GM23338 (cell line): ENCODE data around the gene CSN3. TPM values are rescaled to one million over a fixed set of nuclear protein-coding genes. Genes with fewer than 3 reads are reported as not detected.

Experiments used
- ATAC-seq: fragments of 200-7000 bp; cut with Tn5 transposase; 3 replicates; pipeline ENCODE4 v1.9.1; 2020
- DNase-seq: peaks from one replicate; pipeline ENCODE4 v3.0.0-alpha.2; 2015; ENCODE audit warnings: low spot score
- H2AFZ ChIP-seq: fragments of 200-600 bp; sonication (generic); 2 replicates; pipeline ENCODE4 v1.8.0; 2016; ENCODE audit warnings: antibody characterized with exemption, mild to moderate bottlenecking, moderate library complexity
- H3F3A ChIP-seq: fragments of 200-600 bp; sonication (generic); replicated peaks from 2 replicates; pipeline ENCODE4 v1.8.0; 2017; ENCODE audit warnings: antibody characterized with exemption, mixed run types, low read depth
- H3K27ac ChIP-seq: fragments of 200-600 bp; sonication (generic); 2 replicates; pipeline ENCODE4 v1.6.1; 2016; ENCODE audit warnings: low read depth
- H3K27me3 ChIP-seq: fragments of 200-600 bp; sonication (generic); 2 replicates; pipeline ENCODE4 v1.8.0; 2016; ENCODE audit warnings: mild to moderate bottlenecking, mixed run types, moderate library complexity; ENCODE audit not compliant: insufficient read depth
- H3K36me3 ChIP-seq: fragments of 200-600 bp; sonication (generic); 2 replicates; pipeline ENCODE4 v1.8.0; 2016; ENCODE audit warnings: mild to moderate bottlenecking; ENCODE audit not compliant: insufficient read depth
- H3K4me1 ChIP-seq: fragments of 200-600 bp; sonication (generic); 2 replicates; pipeline ENCODE4 v1.8.0; 2016; ENCODE audit warnings: mild to moderate bottlenecking, moderate library complexity; ENCODE audit not compliant: insufficient read depth
- H3K4me2 ChIP-seq: fragments of 200-600 bp; sonication (generic); 2 replicates; pipeline ENCODE4 v1.7.1; 2017; ENCODE audit warnings: mixed run types
- H3K4me3 ChIP-seq: fragments of 200-600 bp; sonication (generic); 2 replicates; pipeline ENCODE4 v1.6.1; 2016; ENCODE audit warnings: mixed run types
- H3K79me2 ChIP-seq: fragments of 200-600 bp; sonication (generic); replicated peaks from 2 replicates; pipeline ENCODE4 v1.8.0; 2017; ENCODE audit warnings: mild to moderate bottlenecking; ENCODE audit not compliant: insufficient read depth
- H3K9me2 ChIP-seq: fragments of 200-600 bp; sonication (generic); 2 replicates; pipeline ENCODE4 v1.8.0; 2017; ENCODE audit not compliant: insufficient read depth
- H4K20me1 ChIP-seq: fragments of 200-600 bp; sonication (generic); replicated peaks from 2 replicates; pipeline ENCODE4 v1.8.0; 2017; ENCODE audit warnings: mild to moderate bottlenecking; ENCODE audit not compliant: insufficient read depth
- H3K27ac Mint-ChIP-seq: 2 replicates; pipeline ENCODE4 v1.8.0; 2020; ENCODE audit warnings: inconsistent platforms, mild to moderate bottlenecking, moderate library complexity, mixed read lengths
- H3K27me3 Mint-ChIP-seq: 3 replicates; pipeline ENCODE4 v1.8.0; 2022; ENCODE audit warnings: low read depth, mild to moderate bottlenecking, moderate library complexity, mixed read lengths, inconsistent platforms; ENCODE audit not compliant: insufficient read depth, poor library complexity
- H3K36me3 Mint-ChIP-seq: 3 replicates; pipeline ENCODE4 v1.8.0; 2021; ENCODE audit warnings: low read depth, mild to moderate bottlenecking, inconsistent platforms, moderate library complexity, mixed read lengths
- H3K4me1 Mint-ChIP-seq: 3 replicates; pipeline ENCODE4 v1.8.0; 2020; ENCODE audit warnings: mild to moderate bottlenecking, inconsistent platforms, mixed read lengths
- H3K4me3 Mint-ChIP-seq: 3 replicates; pipeline ENCODE4 v1.8.0; 2021; ENCODE audit warnings: moderate library complexity, mild to moderate bottlenecking, inconsistent platforms, mixed read lengths
- H3K9me3 Mint-ChIP-seq: 3 replicates; pipeline ENCODE4 v1.8.0; 2020; ENCODE audit warnings: moderate library complexity, mild to moderate bottlenecking, inconsistent platforms, mixed read lengths
- ETS1 ChIP-seq: IDR thresholded peaks from 2 replicates; pipeline ENCODE4 v1.6.1; 2016; ENCODE audit warnings: antibody characterized with exemption
- EZH2phosphoT487 ChIP-seq: fragments of 200-600 bp; sonication (generic); IDR thresholded peaks from one replicate; pipeline ENCODE4 v1.8.1; 2018; ENCODE audit warnings: antibody characterized with exemption; ENCODE audit not compliant: unreplicated experiment
- JUNB ChIP-seq: IDR thresholded peaks from one replicate; pipeline ENCODE4 v1.6.1; 2016; ENCODE audit warnings: antibody characterized with exemption; ENCODE audit not compliant: unreplicated experiment
- NANOG ChIP-seq: IDR thresholded peaks from 2 replicates; pipeline ENCODE4 v1.6.1; 2016; ENCODE audit warnings: antibody characterized with exemption, borderline replicate concordance
- REST ChIP-seq: IDR thresholded peaks from one replicate; pipeline ENCODE4 v1.6.1; 2018; ENCODE audit warnings: antibody characterized with exemption; ENCODE audit not compliant: unreplicated experiment
- STAT1 ChIP-seq: IDR thresholded peaks from one replicate; pipeline ENCODE4 v1.6.1; 2016; ENCODE audit warnings: antibody characterized with exemption; ENCODE audit not compliant: unreplicated experiment
- ZNF114 ChIP-seq: fragments of 250-450 bp; sonication (Bioruptor Pico); IDR thresholded peaks from 2 replicates; pipeline ENCODE4 v1.5.0; 2020; ENCODE audit warnings: mild to moderate bottlenecking, moderate library complexity
- ZNF462 ChIP-seq: fragments of 250-450 bp; sonication (Bioruptor Pico); IDR thresholded peaks from 2 replicates; pipeline ENCODE4 v1.5.0; 2020; ENCODE audit warnings: mild to moderate bottlenecking, moderate library complexity
- polyA plus RNA-seq: library from polyadenylated mRNA; unstranded; fragments of >200 nt; fragmentation: Nextera tagmentation; extraction: Ambion mirVana; gene quantifications from 2 replicates; pipeline ENCODE4 v1.2.1, GENCODE V29; 2016
- total RNA-seq: library from RNA; depleted of rRNA; stranded (reverse); fragments of >200 nt; shearing (Covaris generic); gene quantifications from 2 replicates; pipeline ENCODE4 v1.2.3, GENCODE V29; 2014

The CSN3 gene
- total and polyA plus RNA-seq, 2 experiments from 2014 or later, result not detected

- TF ChIP-seq ETS1 (no peak), ZNF114 (CRISPR knock-in tag) (no peak), REST (no peak)
Measured at GRCh38 chr4:70291341-70291740, 48.9 kb downstream of the CSN3 start (continued).

DNA sequence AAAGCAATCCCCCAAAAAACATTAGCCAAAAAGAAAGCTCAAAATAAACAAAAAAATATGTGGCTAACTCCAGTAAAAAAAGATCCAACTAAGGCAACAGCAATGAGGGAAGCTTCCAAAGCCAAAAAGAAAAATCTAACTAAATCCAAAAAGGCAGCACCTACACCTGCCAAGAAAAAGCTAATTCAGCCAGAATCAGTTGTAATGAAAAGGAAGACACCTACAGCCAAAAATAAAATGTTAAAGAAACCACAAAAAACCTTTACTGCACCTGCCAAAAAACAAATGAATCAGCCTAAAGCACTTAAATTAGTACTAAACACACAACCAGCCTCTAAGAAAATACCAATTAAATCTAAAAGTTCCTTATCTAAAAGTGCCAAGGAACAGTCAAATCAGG, 55.2 kb downstream of the CSN3 start:
- H3K4me2 ChIP-seq, result no peak overlapping the region

More for the DNA sequence above, 55.2 kb downstream of the CSN3 start:
- Histone ChIP-seq H3K36me3 (no peaks in the 10 kb centered on the region), H2AFZ (no peak overlapping the region), H4K20me1 (no peaks in the 10 kb centered on the region), H3K4me1 (no peaks in the 10 kb centered on the region), H3K27ac (no peak overlapping the region), H3K4me3 (no peak overlapping the region), H3F3A (no peaks in the 10 kb centered on the region), H3K9me2 (no peaks in the 10 kb centered on the region), H3K79me2 (no peaks in the 10 kb centered on the region), H3K27me3 (no peaks in the 10 kb centered on the region)
- Mint-ChIP-seq H3K27ac (no peak overlapping the region), H3K4me3 (no peak overlapping the region), H3K27me3 (peaks cover 1% of the 10 kb centered on the region), H3K4me1 (no peaks in the 10 kb centered on the region), H3K36me3 (no peaks in the 10 kb centered on the region), H3K9me3 (no peaks in the 10 kb centered on the region)
- TF ChIP-seq REST (no peak), ZNF462 (CRISPR knock-in tag) (no peak), NANOG (no peak), STAT1 (no peak), EZH2phosphoT487 (no peak), JUNB (no peak)
- ATAC-seq (no peak), DNase-seq (no peak)
